Measurements from ENCODE around the gene SMIM35. TPM values are rescaled to one million over a fixed set of nuclear protein-coding genes. Genes with fewer than 3 reads are reported as not detected.

The SMIM35 gene
- polyA plus RNA-seq = under 1 TPM; 0.01 to 0.02 TPM

DNA sequence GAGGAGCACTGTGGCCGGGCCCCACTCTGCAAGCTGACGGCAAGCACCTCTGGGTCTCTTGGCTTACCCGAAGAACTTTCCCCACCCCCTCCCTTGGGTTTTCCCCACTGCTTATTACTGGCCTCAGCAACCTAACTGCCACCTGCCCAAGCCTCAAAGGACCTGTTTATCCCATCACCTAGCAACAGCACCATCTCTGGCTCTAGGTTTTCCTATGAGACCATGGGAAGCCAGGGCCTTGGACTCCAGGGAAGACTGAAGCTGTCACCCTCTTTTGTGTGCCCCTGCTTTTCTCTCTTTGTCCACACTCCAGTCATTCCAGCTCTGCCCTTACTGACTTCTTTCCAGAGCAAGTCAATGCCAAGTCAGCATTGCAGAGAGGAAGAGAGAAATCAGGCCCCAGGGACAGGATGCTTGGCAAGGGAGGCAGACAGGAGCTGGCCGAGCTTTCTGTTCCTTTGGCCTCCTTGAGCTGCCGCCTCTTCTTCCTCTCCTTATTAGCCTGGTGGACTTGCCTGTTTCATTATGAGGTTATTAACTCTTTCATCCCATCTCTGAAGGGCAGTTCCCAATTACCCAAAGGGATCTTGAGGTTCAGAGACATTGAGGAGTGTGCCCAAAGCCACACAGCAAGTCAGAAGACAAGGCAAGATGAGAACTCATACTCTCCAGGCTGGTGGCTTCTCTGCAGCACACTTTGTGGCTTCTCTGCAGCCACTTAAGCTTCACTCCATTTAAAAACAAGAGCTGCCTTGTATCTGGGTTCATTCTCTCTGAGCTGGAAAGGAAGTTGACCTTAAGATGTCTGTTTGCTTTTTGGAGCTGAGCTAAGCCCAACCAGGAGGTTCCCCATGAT is at the start of gene SMIM35:
TSS of gene SMIM35 (minus strand) at position 51 of the 856 bp plus-strand sequence. CDS start 206 bp downstream, outside the sequence.
- WGBS, 2 donors = 50 to 58% methylated on average over 5 of the region's 5 CpGs
- no peak within 1 kb of the TSS for H3K27ac ChIP-seq (ENCODE audit: low read depth in 2 of 2, low read length in 1 of 2)
- peaks cover 0 to 7% of the 10 kb centered on the region in 2 donors for H3K9me3 ChIP-seq (ENCODE audit: control insufficient read depth in 2 of 2, insufficient read depth in 1 of 2, low read depth in 1 of 2, low read length in 1 of 2)
- no peaks in the 10 kb centered on the region for H3K27me3 ChIP-seq (ENCODE audit: control insufficient read depth in 1 of 2, insufficient read depth in 2 of 2, low read length in 2 of 2)
- peaks cover 3 to 8% of the 10 kb centered on the region in 2 donors for H3K4me1 ChIP-seq (ENCODE audit: control insufficient read depth in 2 of 2, insufficient read depth in 2 of 2, low read length in 1 of 2)
- H3K4me3 ChIP-seq (ENCODE audit: low read depth in 1 of 2, low read length in 2 of 2) = no peak within 1 kb of the TSS
- peaks cover 0 to 13% of the 10 kb centered on the region in 2 donors for H3K36me3 ChIP-seq (ENCODE audit: control insufficient read depth in 2 of 2, insufficient read depth in 2 of 2, low read length in 1 of 2)

DNA sequence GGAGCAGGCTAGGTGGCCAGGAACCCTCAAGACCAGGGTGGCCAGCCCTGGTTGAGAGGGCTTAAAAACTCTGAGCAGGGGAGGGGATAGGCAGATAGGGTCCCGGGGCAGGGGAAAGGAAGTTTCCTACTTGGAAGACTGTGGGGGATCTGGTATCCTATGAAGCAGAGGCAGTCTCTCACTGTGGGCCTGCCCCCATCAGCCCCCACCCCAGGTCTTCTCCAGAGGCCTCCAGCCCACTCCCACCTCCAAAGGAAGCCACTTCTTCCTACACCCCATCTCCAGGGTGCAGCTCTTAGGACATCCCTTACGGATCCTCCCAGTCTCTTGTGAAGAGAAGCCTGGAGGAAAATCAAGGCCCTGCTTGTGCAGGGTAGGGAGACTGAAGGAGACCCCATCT is 49.6 kb upstream of the SMIM35 start:
- Histone ChIP-seq H3K27me3 (ENCODE audit: control insufficient read depth in 1 of 2, insufficient read depth in 2 of 2, low read length in 2 of 2) (no peaks in the 10 kb centered on the region), H3K36me3 (ENCODE audit: control insufficient read depth in 2 of 2, insufficient read depth in 2 of 2, low read length in 1 of 2) (no peaks in the 10 kb centered on the region), H3K4me3 (ENCODE audit: low read depth in 1 of 2, low read length in 2 of 2) (no peak overlapping the region), H3K9me3 (ENCODE audit: control insufficient read depth in 2 of 2, insufficient read depth in 1 of 2, low read depth in 1 of 2, low read length in 1 of 2) (no peaks in the 10 kb centered on the region), H3K27ac (ENCODE audit: low read depth in 2 of 2, low read length in 1 of 2) (no peak overlapping the region), H3K4me1 (ENCODE audit: control insufficient read depth in 2 of 2, insufficient read depth in 2 of 2, low read length in 1 of 2) (peaks cover 0 to 3% of the 10 kb centered on the region in 2 donors)
- 88 to 92% methylated on average over 2 of the region's 2 CpGs for WGBS, 2 donors

DNA sequence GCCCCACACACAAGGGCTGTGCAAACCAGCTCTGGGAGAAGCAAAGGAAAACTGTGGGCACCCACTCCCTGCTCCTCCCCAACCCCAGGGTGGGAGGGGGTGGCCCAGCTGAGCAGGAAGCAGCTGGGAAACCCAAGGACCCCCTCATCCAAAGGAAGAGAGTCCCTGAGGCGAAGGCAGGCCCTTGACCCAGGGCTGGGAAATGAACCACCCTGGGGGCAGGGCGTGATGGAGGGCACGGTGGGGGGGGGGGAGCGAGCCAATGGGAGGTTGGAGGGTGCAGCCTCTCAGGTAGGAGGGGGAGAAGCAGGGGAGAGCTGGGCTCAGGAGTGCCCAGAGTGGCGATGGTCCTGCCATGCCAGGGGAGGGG is 49.0 kb upstream of the SMIM35 start:
- Histone ChIP-seq H3K27me3 (ENCODE audit: control insufficient read depth in 1 of 2, insufficient read depth in 2 of 2, low read length in 2 of 2) (no peaks in the 10 kb centered on the region), H3K27ac (ENCODE audit: low read depth in 2 of 2, low read length in 1 of 2) (no peak overlapping the region)

DNA sequence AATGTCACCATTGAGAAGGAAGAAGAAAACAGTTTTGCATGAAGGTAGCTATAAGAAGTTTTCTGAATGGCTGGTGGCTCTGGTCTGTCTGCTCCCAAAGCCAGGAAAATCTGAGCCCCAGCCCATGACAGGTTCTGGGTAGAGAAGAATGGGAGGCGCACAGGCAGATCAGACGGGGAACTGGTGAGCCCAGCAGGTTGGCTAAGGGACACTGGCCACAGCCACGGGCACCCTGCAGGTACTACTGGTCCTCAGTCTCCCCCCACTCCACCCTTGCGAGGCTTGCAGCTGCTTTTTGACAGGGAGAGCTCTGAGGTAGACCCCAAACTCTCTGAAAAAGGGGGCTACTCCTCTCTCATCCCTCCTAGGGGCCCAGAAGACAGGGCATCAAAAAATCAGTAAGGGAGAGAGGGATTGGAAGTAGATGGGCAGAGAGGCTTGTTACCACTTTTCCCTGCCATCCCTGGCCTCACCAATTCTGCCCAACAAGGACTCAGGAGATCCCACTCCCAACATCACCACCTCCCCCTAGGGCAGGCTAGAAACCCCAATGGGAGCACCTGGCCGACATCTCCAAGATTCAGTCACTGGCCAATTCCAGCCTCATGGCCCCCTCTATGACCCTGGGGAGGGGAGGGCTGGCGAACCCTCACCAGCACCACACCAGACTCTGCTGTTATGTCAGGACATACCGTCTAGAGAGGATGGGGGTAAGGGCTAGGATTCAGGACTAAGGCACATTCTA is 48.5 kb upstream of the SMIM35 start:
- no peak overlapping the region for H3K27ac ChIP-seq (ENCODE audit: low read depth in 2 of 2, low read length in 1 of 2)
- H3K4me1 ChIP-seq (ENCODE audit: control insufficient read depth in 2 of 2, insufficient read depth in 2 of 2, low read length in 1 of 2) = peaks cover 2 to 3% of the 10 kb centered on the region in 2 donors
- H3K36me3 ChIP-seq (ENCODE audit: control insufficient read depth in 2 of 2, insufficient read depth in 2 of 2, low read length in 1 of 2) = no peaks in the 10 kb centered on the region
- H3K27me3 ChIP-seq (ENCODE audit: control insufficient read depth in 1 of 2, insufficient read depth in 2 of 2, low read length in 2 of 2) = no peaks in the 10 kb centered on the region
- WGBS, 2 donors = 79% methylated on average over 7 of the region's 7 CpGs
- no peak overlapping the region for H3K4me3 ChIP-seq (ENCODE audit: low read depth in 1 of 2, low read length in 2 of 2)
- no peaks in the 10 kb centered on the region for H3K9me3 ChIP-seq (ENCODE audit: control insufficient read depth in 2 of 2, insufficient read depth in 1 of 2, low read depth in 1 of 2, low read length in 1 of 2)

More for the DNA sequence above, 49.0 kb upstream of the SMIM35 start:
- Histone ChIP-seq H3K4me1 (ENCODE audit: control insufficient read depth in 2 of 2, insufficient read depth in 2 of 2, low read length in 1 of 2) (peaks cover 0 to 3% of the 10 kb centered on the region in 2 donors), H3K4me3 (ENCODE audit: low read depth in 1 of 2, low read length in 2 of 2) (no peak overlapping the region), H3K36me3 (ENCODE audit: control insufficient read depth in 2 of 2, insufficient read depth in 2 of 2, low read length in 1 of 2) (no peaks in the 10 kb centered on the region), H3K9me3 (ENCODE audit: control insufficient read depth in 2 of 2, insufficient read depth in 1 of 2, low read depth in 1 of 2, low read length in 1 of 2) (no peaks in the 10 kb centered on the region)
- WGBS, 2 donors = 75 to 83% methylated on average over 5 of the region's 5 CpGs

DNA sequence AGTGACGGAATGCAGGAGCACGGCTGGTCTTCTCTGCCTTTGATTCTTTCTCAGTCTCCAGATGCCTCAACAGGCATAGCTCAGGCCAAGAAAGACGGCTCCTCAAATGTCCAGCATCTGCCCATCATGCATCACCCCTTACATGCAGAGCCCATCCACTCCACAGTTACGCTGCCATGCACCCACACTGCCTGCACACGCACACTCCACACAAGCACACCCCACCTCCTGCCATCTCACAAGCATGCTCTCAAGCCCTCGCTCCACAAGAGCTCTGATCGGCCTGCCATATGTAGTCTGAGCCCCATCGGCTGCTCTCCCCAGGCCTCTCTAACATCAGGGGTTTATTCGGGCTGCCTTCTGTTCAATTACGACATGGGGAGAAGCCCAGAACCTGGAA is 47.1 kb upstream of the SMIM35 start:
- Histone ChIP-seq H3K9me3 (ENCODE audit: control insufficient read depth in 2 of 2, insufficient read depth in 1 of 2, low read depth in 1 of 2, low read length in 1 of 2) (no peaks in the 10 kb centered on the region), H3K27me3 (ENCODE audit: control insufficient read depth in 1 of 2, insufficient read depth in 2 of 2, low read length in 2 of 2) (no peaks in the 10 kb centered on the region), H3K36me3 (ENCODE audit: control insufficient read depth in 2 of 2, insufficient read depth in 2 of 2, low read length in 1 of 2) (no peaks in the 10 kb centered on the region), H3K4me1 (ENCODE audit: control insufficient read depth in 2 of 2, insufficient read depth in 2 of 2, low read length in 1 of 2) (peaks cover 2 to 3% of the 10 kb centered on the region in 2 donors), H3K4me3 (ENCODE audit: low read depth in 1 of 2, low read length in 2 of 2) (no peak overlapping the region), H3K27ac (ENCODE audit: low read depth in 2 of 2, low read length in 1 of 2) (no peak overlapping the region)
- WGBS, 2 donors = 92 to 93% methylated on average over 10 of the region's 10 CpGs

DNA sequence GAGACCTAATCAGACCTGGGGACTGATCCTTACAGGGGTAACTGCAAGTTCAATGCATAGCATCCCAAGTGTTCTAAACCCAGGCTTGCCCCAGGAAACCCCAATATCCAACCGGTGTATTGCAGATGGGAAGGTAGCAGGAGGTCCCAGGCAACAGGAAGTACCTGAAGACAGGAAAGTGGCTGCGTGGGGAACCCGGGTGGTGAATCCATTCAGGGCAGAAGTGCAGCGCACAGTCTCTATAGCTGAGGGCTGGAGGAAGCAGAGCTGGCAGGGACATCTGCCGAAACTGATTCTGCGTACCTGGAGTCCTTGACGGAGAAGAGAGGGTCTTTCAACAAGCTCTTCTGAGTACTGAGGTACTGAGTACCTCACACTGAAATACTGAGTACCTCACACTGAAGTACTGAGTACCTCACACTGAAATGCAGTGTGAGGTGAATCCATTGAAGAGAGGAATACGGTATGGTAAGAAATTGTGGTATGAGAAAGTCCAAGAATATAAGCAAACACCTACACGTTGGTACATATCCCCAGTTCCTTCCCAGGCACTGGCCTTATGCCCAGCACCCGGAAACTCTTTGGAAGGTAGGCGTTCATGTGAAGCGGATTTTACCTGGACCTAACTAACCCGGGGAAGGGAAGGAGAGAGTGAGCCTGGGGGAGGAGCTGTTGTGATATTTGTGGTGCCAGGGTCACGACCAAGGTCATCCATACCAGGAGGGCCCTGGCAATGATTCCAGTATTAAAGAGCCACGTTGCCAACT is 45.8 kb upstream of the SMIM35 start:
- Histone ChIP-seq H3K36me3 (ENCODE audit: control insufficient read depth in 2 of 2, insufficient read depth in 2 of 2, low read length in 1 of 2) (no peaks in the 10 kb centered on the region), H3K27me3 (ENCODE audit: control insufficient read depth in 1 of 2, insufficient read depth in 2 of 2, low read length in 2 of 2) (no peaks in the 10 kb centered on the region), H3K27ac (ENCODE audit: low read depth in 2 of 2, low read length in 1 of 2) (peak overlapping the region in 1 of 2 donors; percentile 7), H3K4me3 (ENCODE audit: low read depth in 1 of 2, low read length in 2 of 2) (no peak overlapping the region), H3K4me1 (ENCODE audit: control insufficient read depth in 2 of 2, insufficient read depth in 2 of 2, low read length in 1 of 2) (peaks cover 2 to 3% of the 10 kb centered on the region in 2 donors), H3K9me3 (ENCODE audit: control insufficient read depth in 2 of 2, insufficient read depth in 1 of 2, low read depth in 1 of 2, low read length in 1 of 2) (no peaks in the 10 kb centered on the region)
- 58 to 62% methylated on average over 15 of the region's 15 CpGs for WGBS, 2 donors

DNA sequence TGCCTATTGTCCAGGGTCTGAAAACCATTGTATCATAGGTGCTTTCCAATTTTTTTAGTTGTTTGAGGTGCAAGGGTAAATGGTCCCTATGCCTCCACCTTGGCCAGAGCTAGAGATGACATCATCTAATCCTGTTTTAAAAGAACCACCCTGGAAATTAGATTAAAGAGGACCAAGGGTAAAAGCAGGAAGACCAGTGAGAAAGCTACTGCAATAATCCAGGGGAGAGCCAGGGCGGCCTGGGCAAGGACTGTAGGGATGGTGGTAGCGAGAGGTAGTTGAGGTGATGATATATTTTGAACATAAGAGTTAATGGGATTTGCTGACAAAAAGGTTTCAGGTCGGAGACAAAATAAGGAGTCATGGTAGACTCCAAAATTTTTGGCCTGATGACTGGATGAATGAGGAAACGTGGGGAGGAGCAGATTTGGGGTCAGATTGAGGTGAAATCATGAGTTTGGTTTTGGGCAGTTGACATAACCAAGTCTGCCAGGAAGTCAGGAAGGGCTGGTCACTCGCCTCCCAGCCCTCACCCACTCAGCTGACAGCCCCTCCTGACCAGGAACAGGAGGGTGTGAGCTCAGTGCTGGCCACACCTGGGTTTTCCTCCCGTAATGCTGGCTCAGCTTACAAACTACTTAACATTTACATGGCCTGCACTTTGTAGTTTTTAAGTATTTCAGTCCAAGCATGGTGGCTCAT is 42.9 kb upstream of the SMIM35 start:
- whole genome bisulfite sequencing, 2 donors = 66 to 72% methylated on average over 6 of the region's 6 CpGs
- H3K9me3 ChIP-seq (ENCODE audit: control insufficient read depth in 2 of 2, insufficient read depth in 1 of 2, low read depth in 1 of 2, low read length in 1 of 2) = no peaks in the 10 kb centered on the region
- no peaks in the 10 kb centered on the region for H3K27me3 ChIP-seq (ENCODE audit: control insufficient read depth in 1 of 2, insufficient read depth in 2 of 2, low read length in 2 of 2)
- H3K4me3 ChIP-seq (ENCODE audit: low read depth in 1 of 2, low read length in 2 of 2) = no peak overlapping the region
- no peaks in the 10 kb centered on the region for H3K36me3 ChIP-seq (ENCODE audit: control insufficient read depth in 2 of 2, insufficient read depth in 2 of 2, low read length in 1 of 2)
- peaks cover 2 to 3% of the 10 kb centered on the region in 2 donors for H3K4me1 ChIP-seq (ENCODE audit: control insufficient read depth in 2 of 2, insufficient read depth in 2 of 2, low read length in 1 of 2)
- H3K27ac ChIP-seq (ENCODE audit: low read depth in 2 of 2, low read length in 1 of 2) = peak overlapping the region; percentile 26 to 80

DNA sequence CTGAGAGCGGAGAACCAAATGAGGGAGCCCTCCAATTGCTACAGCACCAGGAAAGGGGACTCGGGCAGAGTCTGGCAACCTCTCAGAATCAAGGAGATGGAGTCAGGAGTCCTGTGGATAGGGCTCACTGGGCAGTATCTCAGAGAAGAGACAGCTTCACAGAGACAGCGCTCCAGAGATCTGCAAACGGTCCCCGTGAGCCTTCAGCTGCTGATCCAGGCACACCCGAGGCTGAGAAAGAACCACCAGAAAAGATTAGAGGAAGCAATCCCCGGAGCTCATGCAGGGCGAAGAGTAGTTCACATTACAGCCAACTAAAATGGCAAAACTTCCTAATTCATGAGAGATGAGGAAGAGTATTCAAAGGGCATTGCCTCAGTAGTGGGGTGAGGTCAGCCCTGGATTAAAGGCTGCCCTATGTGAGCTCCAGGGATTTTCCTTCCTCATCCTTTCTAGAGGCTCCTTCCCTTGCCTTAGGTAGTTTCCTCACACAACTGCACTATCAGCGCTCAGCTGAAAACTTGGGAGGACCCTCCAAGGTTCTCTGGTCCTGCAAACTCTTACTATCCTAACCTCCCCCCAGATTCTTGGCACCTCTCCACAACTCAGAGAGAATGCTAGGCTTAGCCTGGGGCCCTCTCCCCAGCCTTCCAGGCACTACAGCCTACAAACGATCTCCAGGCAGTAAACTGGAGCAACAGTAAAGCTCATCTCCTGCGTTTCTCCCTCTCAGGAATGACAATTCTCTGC is 42.1 kb upstream of the SMIM35 start:
- 64 to 67% methylated on average over 11 of the region's 11 CpGs for WGBS, 2 donors
- peak overlapping the region; percentile 26 to 75 for H3K27ac ChIP-seq (ENCODE audit: low read depth in 2 of 2, low read length in 1 of 2)
- H3K27me3 ChIP-seq (ENCODE audit: control insufficient read depth in 1 of 2, insufficient read depth in 2 of 2, low read length in 2 of 2) = no peaks in the 10 kb centered on the region
- H3K9me3 ChIP-seq (ENCODE audit: control insufficient read depth in 2 of 2, insufficient read depth in 1 of 2, low read depth in 1 of 2, low read length in 1 of 2) = no peaks in the 10 kb centered on the region
- peaks cover 2 to 3% of the 10 kb centered on the region in 2 donors for H3K4me1 ChIP-seq (ENCODE audit: control insufficient read depth in 2 of 2, insufficient read depth in 2 of 2, low read length in 1 of 2)
- no peak overlapping the region for H3K4me3 ChIP-seq (ENCODE audit: low read depth in 1 of 2, low read length in 2 of 2)
- H3K36me3 ChIP-seq (ENCODE audit: control insufficient read depth in 2 of 2, insufficient read depth in 2 of 2, low read length in 1 of 2) = no peaks in the 10 kb centered on the region

Measured in esophagus (tissue), 2 donors.